Measurements from ENCODE around the gene KCNK10.

DNA sequence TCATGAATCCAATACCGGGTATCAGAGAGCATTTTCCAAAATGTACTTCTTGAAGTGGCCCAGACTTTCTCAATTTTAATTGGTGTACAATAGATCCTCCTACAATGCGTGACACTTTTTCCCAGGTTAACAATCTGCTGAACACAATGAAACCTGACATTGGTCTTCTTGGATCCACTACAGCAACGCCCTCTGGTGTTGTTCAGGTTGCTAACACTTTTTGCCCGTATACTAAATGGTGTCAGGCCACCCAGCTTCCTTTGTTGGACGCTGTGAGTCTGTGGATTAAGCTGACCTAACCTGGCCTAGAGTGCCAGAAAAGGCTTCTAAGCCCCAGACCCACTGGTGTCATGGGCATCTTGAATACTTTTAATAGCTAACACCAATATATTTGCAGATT is 89.2 kb downstream of the KCNK10 start:
- TF ChIP-seq, protein P1, sequence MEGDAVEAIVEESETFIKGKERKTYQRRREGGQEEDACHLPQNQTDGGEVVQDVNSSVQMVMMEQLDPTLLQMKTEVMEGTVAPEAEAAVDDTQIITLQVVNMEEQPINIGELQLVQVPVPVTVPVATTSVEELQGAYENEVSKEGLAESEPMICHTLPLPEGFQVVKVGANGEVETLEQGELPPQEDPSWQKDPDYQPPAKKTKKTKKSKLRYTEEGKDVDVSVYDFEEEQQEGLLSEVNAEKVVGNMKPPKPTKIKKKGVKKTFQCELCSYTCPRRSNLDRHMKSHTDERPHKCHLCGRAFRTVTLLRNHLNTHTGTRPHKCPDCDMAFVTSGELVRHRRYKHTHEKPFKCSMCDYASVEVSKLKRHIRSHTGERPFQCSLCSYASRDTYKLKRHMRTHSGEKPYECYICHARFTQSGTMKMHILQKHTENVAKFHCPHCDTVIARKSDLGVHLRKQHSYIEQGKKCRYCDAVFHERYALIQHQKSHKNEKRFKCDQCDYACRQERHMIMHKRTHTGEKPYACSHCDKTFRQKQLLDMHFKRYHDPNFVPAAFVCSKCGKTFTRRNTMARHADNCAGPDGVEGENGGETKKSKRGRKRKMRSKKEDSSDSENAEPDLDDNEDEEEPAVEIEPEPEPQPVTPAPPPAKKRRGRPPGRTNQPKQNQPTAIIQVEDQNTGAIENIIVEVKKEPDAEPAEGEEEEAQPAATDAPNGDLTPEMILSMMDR (conservative IDR thresholded peaks at IDR 0.05), result peak; percentile 60
- TF ChIP-seq ZFX (IDR thresholded peaks at IDR 0.05), result no peak
